Neural progenitor cell (in vitro differentiated cells): ENCODE data around the gene RGSL1. TPM values are rescaled to one million over a fixed set of nuclear protein-coding genes. Genes with fewer than 3 reads are reported as not detected.

Source experiments
- DNase-seq: peaks from one replicate; pipeline ENCODE4 v3.0.0-alpha.2; 2016; ENCODE audit warnings: low spot score
- H2AFZ ChIP-seq: fragments of 200-600 bp; sonication (generic); replicated peaks from 2 replicates; pipeline ENCODE4 v1.6.1; 2016; ENCODE audit warnings: antibody characterized with exemption
- H3F3A ChIP-seq: fragments of 200-600 bp; sonication (generic); 2 replicates; pipeline ENCODE4 v1.6.1; 2016; ENCODE audit warnings: antibody characterized with exemption, low read depth
- H3K27ac ChIP-seq: fragments of 200-600 bp; sonication (generic); 2 replicates; pipeline ENCODE4 v1.5.1; 2016; ENCODE audit warnings: mild to moderate bottlenecking
- H3K27me3 ChIP-seq: fragments of 200-600 bp; sonication (generic); 2 replicates; pipeline ENCODE4 v1.6.1; 2016; ENCODE audit warnings: mild to moderate bottlenecking, moderate library complexity
- H3K36me3 ChIP-seq: fragments of 200-600 bp; sonication (generic); 2 replicates; pipeline ENCODE4 v1.5.1; 2016
- H3K4me1 ChIP-seq: fragments of 200-600 bp; sonication (generic); 2 replicates; pipeline ENCODE4 v1.6.1; 2016; ENCODE audit warnings: mixed run types
- H3K4me2 ChIP-seq: fragments of 200-600 bp; sonication (generic); 2 replicates; pipeline ENCODE4 v1.6.1; 2016
- H3K4me3 ChIP-seq: fragments of 200-600 bp; sonication (generic); 2 replicates; pipeline ENCODE4 v1.5.1; 2016
- H3K79me2 ChIP-seq: fragments of 200-600 bp; sonication (generic); 2 replicates; pipeline ENCODE4 v1.6.1; 2016; ENCODE audit warnings: low read depth
- H3K9ac ChIP-seq: fragments of 200-600 bp; sonication (generic); 2 replicates; pipeline ENCODE4 v1.6.1; 2016
- H3K9me3 ChIP-seq: fragments of 200-600 bp; sonication (generic); 2 replicates; pipeline ENCODE4 v1.5.1; 2016; ENCODE audit warnings: low read depth
- H4K20me1 ChIP-seq: fragments of 200-600 bp; sonication (generic); 2 replicates; pipeline ENCODE4 v1.6.1; 2016; ENCODE audit warnings: low read depth
- H3K27ac Mint-ChIP-seq: 3 replicates; pipeline ENCODE4 v1.8.0; 2021; ENCODE audit warnings: mixed read lengths
- H3K27me3 Mint-ChIP-seq: 2 replicates; pipeline ENCODE4 v1.8.0; 2022; ENCODE audit warnings: low read depth, mild to moderate bottlenecking, inconsistent platforms, moderate library complexity, mixed read lengths; ENCODE audit not compliant: insufficient read depth
- H3K36me3 Mint-ChIP-seq: 3 replicates; pipeline ENCODE4 v1.8.0; 2021; ENCODE audit warnings: mixed read lengths
- H3K4me1 Mint-ChIP-seq: 3 replicates; pipeline ENCODE4 v1.8.0; 2021; ENCODE audit warnings: mixed read lengths
- H3K4me3 Mint-ChIP-seq: 3 replicates; pipeline ENCODE4 v1.8.0; 2021; ENCODE audit warnings: mild to moderate bottlenecking, moderate library complexity, mixed read lengths
- H3K9me3 Mint-ChIP-seq: 3 replicates; pipeline ENCODE4 v1.8.0; 2020; ENCODE audit warnings: mixed read lengths
- EZH2 ChIP-seq: fragments of 200-600 bp; sonication (generic); IDR thresholded peaks from 2 replicates; pipeline ENCODE4 v1.6.1; 2017; ENCODE audit warnings: antibody characterized with exemption, mild to moderate bottlenecking, moderate library complexity
- EZH2phosphoT487 ChIP-seq: fragments of 200-600 bp; sonication (generic); IDR thresholded peaks from 2 replicates; pipeline ENCODE4 v1.6.1; 2017; ENCODE audit warnings: antibody characterized with exemption
- total RNA-seq: library from RNA; depleted of rRNA; stranded (reverse); fragments of >200 nt; gene quantifications from 2 replicates; pipeline ENCODE4 v1.2.3, GENCODE V29; 2015; ENCODE audit warnings: low replicate concordance
- TF ChIP-seq, protein P1 (sequence below): fragments of 200-600 bp; sonication (generic); IDR thresholded peaks from 2 replicates; pipeline ENCODE4 v1.5.1; 2017; ENCODE audit warnings: antibody characterized with exemption, mild to moderate bottlenecking

RGSL1 gene
- total RNA-seq, 1 donor from 2014 or later: not detected

- Mint-ChIP-seq H3K27me3 (peaks cover 4% of the 10 kb centered on the region), H3K27ac (no peak overlapping the region), H3K9me3 (no peaks in the 10 kb centered on the region), H3K4me3 (no peak overlapping the region), H3K36me3 (no peaks in the 10 kb centered on the region), H3K4me1 (no peaks in the 10 kb centered on the region)
- H3K9me3 ChIP-seq: no peaks in the 10 kb centered on the region
- H2AFZ ChIP-seq: no peak overlapping the region
- H3K27ac ChIP-seq: no peak overlapping the region
- peaks cover 8% of the 10 kb centered on the region for H3F3A ChIP-seq
- H3K4me2 ChIP-seq: no peak overlapping the region
- DNase-seq: no peak
- H3K79me2 ChIP-seq: no peaks in the 10 kb centered on the region
- no peaks in the 10 kb centered on the region for H3K27me3 ChIP-seq
- peaks cover 5% of the 10 kb centered on the region for H3K4me1 ChIP-seq
- H3K9ac ChIP-seq: no peak overlapping the region
- H3K4me3 ChIP-seq: no peak overlapping the region
- no peaks in the 10 kb centered on the region for H4K20me1 ChIP-seq
- TF ChIP-seq, protein P1, sequence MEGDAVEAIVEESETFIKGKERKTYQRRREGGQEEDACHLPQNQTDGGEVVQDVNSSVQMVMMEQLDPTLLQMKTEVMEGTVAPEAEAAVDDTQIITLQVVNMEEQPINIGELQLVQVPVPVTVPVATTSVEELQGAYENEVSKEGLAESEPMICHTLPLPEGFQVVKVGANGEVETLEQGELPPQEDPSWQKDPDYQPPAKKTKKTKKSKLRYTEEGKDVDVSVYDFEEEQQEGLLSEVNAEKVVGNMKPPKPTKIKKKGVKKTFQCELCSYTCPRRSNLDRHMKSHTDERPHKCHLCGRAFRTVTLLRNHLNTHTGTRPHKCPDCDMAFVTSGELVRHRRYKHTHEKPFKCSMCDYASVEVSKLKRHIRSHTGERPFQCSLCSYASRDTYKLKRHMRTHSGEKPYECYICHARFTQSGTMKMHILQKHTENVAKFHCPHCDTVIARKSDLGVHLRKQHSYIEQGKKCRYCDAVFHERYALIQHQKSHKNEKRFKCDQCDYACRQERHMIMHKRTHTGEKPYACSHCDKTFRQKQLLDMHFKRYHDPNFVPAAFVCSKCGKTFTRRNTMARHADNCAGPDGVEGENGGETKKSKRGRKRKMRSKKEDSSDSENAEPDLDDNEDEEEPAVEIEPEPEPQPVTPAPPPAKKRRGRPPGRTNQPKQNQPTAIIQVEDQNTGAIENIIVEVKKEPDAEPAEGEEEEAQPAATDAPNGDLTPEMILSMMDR: no peak
- TF ChIP-seq EZH2: no peak
- H3K36me3 ChIP-seq: no peaks in the 10 kb centered on the region
These were observed 147.0 kb downstream of the RGSL1 start for GRCh38 chr1:182596934-182597333.

GRCh38 chr1:182598296-182598695 lies 148.3 kb downstream of the RGSL1 start:
- Mint-ChIP-seq H3K36me3 (no peaks in the 10 kb centered on the region), H3K4me3 (no peak overlapping the region), H3K4me1 (peaks cover 3% of the 10 kb centered on the region), H3K27me3 (peaks cover 2% of the 10 kb centered on the region), H3K27ac (no peak overlapping the region), H3K9me3 (no peaks in the 10 kb centered on the region)
- no peaks in the 10 kb centered on the region for H3K79me2 ChIP-seq
- no peak overlapping the region for H3K27ac ChIP-seq
- H3K27me3 ChIP-seq: peaks cover 6% of the 10 kb centered on the region
- no peak overlapping the region for H3K9ac ChIP-seq
- no peak for DNase-seq
- no peaks in the 10 kb centered on the region for H3K9me3 ChIP-seq
- peaks cover 17% of the 10 kb centered on the region for H3K4me1 ChIP-seq
- no peak overlapping the region for H2AFZ ChIP-seq
- H4K20me1 ChIP-seq: no peaks in the 10 kb centered on the region
- TF ChIP-seq, protein P1: no peak
- TF ChIP-seq EZH2: no peak
- TF ChIP-seq EZH2phosphoT487: no peak
- H3K36me3 ChIP-seq: no peaks in the 10 kb centered on the region
- no peak overlapping the region for H3K4me2 ChIP-seq
- no peak overlapping the region for H3K4me3 ChIP-seq
- peaks cover 15% of the 10 kb centered on the region for H3F3A ChIP-seq

DNA sequence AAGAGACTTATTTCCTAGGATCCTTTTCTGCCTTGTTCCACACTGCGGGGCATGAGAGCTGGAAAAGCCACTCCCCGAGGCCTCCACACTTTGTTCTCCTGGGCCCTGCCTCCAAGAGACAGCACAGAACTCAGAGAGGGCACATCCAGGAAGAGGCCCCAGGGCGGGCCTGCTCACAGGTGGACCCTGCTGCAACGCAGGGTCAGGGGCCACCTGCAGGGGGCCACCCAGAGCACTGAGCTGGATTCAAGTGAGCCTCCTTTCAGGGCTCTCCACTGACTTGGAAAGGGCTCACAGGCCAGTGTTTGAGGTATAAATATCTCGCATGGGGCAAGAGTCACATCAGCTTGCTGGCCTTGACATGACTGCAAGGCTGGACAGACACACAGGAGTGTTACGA lies 149.4 kb downstream of the RGSL1 start:
- peaks cover 2% of the 10 kb centered on the region for H3K27me3 Mint-ChIP-seq
- no peak overlapping the region for H3K27ac Mint-ChIP-seq
- Histone ChIP-seq H4K20me1 (no peaks in the 10 kb centered on the region), H3K36me3 (no peaks in the 10 kb centered on the region), H3K27me3 (peaks cover 14% of the 10 kb centered on the region), H3K4me2 (no peak overlapping the region), H2AFZ (no peak overlapping the region), H3K79me2 (no peaks in the 10 kb centered on the region), H3K4me1 (peaks cover 25% of the 10 kb centered on the region), H3K9me3 (no peaks in the 10 kb centered on the region), H3K9ac (no peak overlapping the region), H3F3A (peaks cover 15% of the 10 kb centered on the region), H3K4me3 (no peak overlapping the region), H3K27ac (no peak overlapping the region)
- no peaks in the 10 kb centered on the region for H3K36me3 Mint-ChIP-seq
- DNase-seq: peak; percentile 60
- no peak overlapping the region for H3K4me3 Mint-ChIP-seq
- H3K9me3 Mint-ChIP-seq: no peaks in the 10 kb centered on the region
- H3K4me1 Mint-ChIP-seq: peaks cover 9% of the 10 kb centered on the region
- TF ChIP-seq EZH2phosphoT487 (no peak), EZH2 (no peak)
- TF ChIP-seq, protein P1: peak; percentile 61
